WTC11 (cell line): ENCODE results near the gene NTRK3. TPM values are rescaled to one million over a fixed set of nuclear protein-coding genes. Genes with fewer than 3 reads are reported as not detected.

Experiments
- ATAC-seq: fragments of 200-7000 bp; cut with Tn5 transposase; 2 replicates; pipeline ENCODE4 v1.10.0; 2021; ENCODE audit warnings: mild to moderate bottlenecking, moderate library complexity
- CTCF ChIA-PET: fragments of 300-600 bp; sonication (Branson Sonifier 250); formaldehyde crosslinking; loops from one replicate; lab custom pipeline; 2021; ENCODE audit warnings: antibody characterized with exemption; lab: Charles Lee
- POLR2A ChIA-PET: fragments of 350-600 bp; sonication (Branson Sonifier 250); formaldehyde crosslinking; loops from one replicate; lab custom pipeline; 2021; ENCODE audit warnings: antibody characterized with exemption; lab: Charles Lee
- DNase-seq: peaks from one replicate; pipeline ENCODE4 v3.0.0; 2021; ENCODE audit warnings: low spot score
- H3K27ac Mint-ChIP-seq: 2 replicates; pipeline ENCODE4 v1.8.0; 2021; ENCODE audit warnings: mixed read lengths
- H3K27me3 Mint-ChIP-seq: 2 replicates; pipeline ENCODE4 v1.8.0; 2021; ENCODE audit warnings: low read depth, mild to moderate bottlenecking, moderate library complexity, mixed read lengths
- H3K36me3 Mint-ChIP-seq: 2 replicates; pipeline ENCODE4 v1.8.0; 2021; ENCODE audit warnings: mixed read lengths
- H3K4me1 Mint-ChIP-seq: 2 replicates; pipeline ENCODE4 v1.8.0; 2022; ENCODE audit warnings: mixed read lengths
- H3K4me3 Mint-ChIP-seq: 2 replicates; pipeline ENCODE4 v1.8.0; 2021; ENCODE audit warnings: mild to moderate bottlenecking, moderate library complexity, mixed read lengths
- H3K9me3 Mint-ChIP-seq: 2 replicates; pipeline ENCODE4 v1.8.0; 2021; ENCODE audit warnings: mixed read lengths
- ARID4B ChIP-seq: sonication (generic); formaldehyde crosslinking; IDR thresholded peaks from 2 replicates; pipeline ENCODE4 v1.8.0; 2023; ENCODE audit warnings: missing genetic modification reagents, mild to moderate bottlenecking, borderline replicate concordance
- EMX1 ChIP-seq: fragments of 250-450 bp; sonication (Bioruptor Pico); IDR thresholded peaks from 2 replicates; pipeline ENCODE4 v1.8.0; 2021; ENCODE audit warnings: mild to moderate bottlenecking
- FOXK1 ChIP-seq: sonication (generic); formaldehyde crosslinking; IDR thresholded peaks from 2 replicates; pipeline ENCODE4 v1.8.0; 2022; ENCODE audit warnings: mild to moderate bottlenecking, moderate library complexity, missing genetic modification reagents
- IRF1 ChIP-seq: sonication (generic); formaldehyde crosslinking; IDR thresholded peaks from 2 replicates; pipeline ENCODE4 v1.8.0; 2023; ENCODE audit warnings: missing genetic modification reagents
- PRRX2 ChIP-seq: fragments of 250-450 bp; sonication (Bioruptor Pico); IDR thresholded peaks from 2 replicates; pipeline ENCODE4 v1.8.0; 2021; ENCODE audit warnings: mild to moderate bottlenecking
- RELA ChIP-seq: sonication (generic); formaldehyde crosslinking; IDR thresholded peaks from 2 replicates; pipeline ENCODE4 v1.8.1; 2022; ENCODE audit warnings: missing genetic modification reagents, mild to moderate bottlenecking, borderline replicate concordance
- SMAD4 ChIP-seq: sonication (generic); formaldehyde crosslinking; IDR thresholded peaks from 2 replicates; pipeline ENCODE4 v1.8.0; 2022; ENCODE audit warnings: mild to moderate bottlenecking, missing genetic modification reagents
- TP53 ChIP-seq: sonication (generic); formaldehyde crosslinking; IDR thresholded peaks from 2 replicates; pipeline ENCODE4 v1.8.1; 2023; ENCODE audit warnings: mild to moderate bottlenecking, missing genetic modification reagents
- ZBTB21 ChIP-seq: sonication (generic); formaldehyde crosslinking; IDR thresholded peaks from 2 replicates; pipeline ENCODE4 v1.8.1; 2023; ENCODE audit warnings: mild to moderate bottlenecking, missing genetic modification reagents, borderline replicate concordance
- ZBTB43 ChIP-seq: sonication (generic); formaldehyde crosslinking; IDR thresholded peaks from 2 replicates; pipeline ENCODE4 v1.8.1; 2023; ENCODE audit warnings: mild to moderate bottlenecking, missing genetic modification reagents
- ZNF232 ChIP-seq: sonication (generic); formaldehyde crosslinking; IDR thresholded peaks from 2 replicates; pipeline ENCODE4 v1.8.0; 2022; ENCODE audit warnings: mild to moderate bottlenecking, missing genetic modification reagents
- ZNF263 ChIP-seq: sonication (generic); formaldehyde crosslinking; IDR thresholded peaks from 2 replicates; pipeline ENCODE4 v1.8.1; 2022; ENCODE audit warnings: low read depth, mild to moderate bottlenecking, moderate library complexity, missing genetic modification reagents
- ZNF281 ChIP-seq: sonication (generic); formaldehyde crosslinking; IDR thresholded peaks from 2 replicates; pipeline ENCODE4 v1.8.0; 2023; ENCODE audit warnings: mild to moderate bottlenecking, missing genetic modification reagents
- ZSCAN18 ChIP-seq: fragments of 250-450 bp; sonication (Bioruptor Pico); IDR thresholded peaks from 2 replicates; pipeline ENCODE4 v2.1.2; 2022; ENCODE audit warnings: mild to moderate bottlenecking, moderate library complexity
- total RNA-seq: library from RNA; stranded (reverse); gene quantifications from 3 replicates; pipeline ENCODE4 v1.2.3, GENCODE V29; 2021
- TF ChIP-seq, protein P1 (sequence below): sonication (generic); formaldehyde crosslinking; IDR thresholded peaks from 2 replicates; pipeline ENCODE4 v1.8.1; 2023; ENCODE audit warnings: mild to moderate bottlenecking, missing genetic modification reagents, moderate library complexity
- TF ChIP-seq, protein P2 (sequence below): sonication (generic); formaldehyde crosslinking; IDR thresholded peaks from 2 replicates; pipeline ENCODE4 v1.8.1; 2023; ENCODE audit warnings: mild to moderate bottlenecking, moderate library complexity, missing genetic modification reagents
- TF ChIP-seq, protein P3 (sequence below): sonication (generic); formaldehyde crosslinking; IDR thresholded peaks from 2 replicates; pipeline ENCODE4 v1.8.1; 2022; ENCODE audit warnings: mild to moderate bottlenecking, moderate library complexity, missing genetic modification reagents

Gene NTRK3
- total RNA-seq, 1 experiment from 2014 or later = 12.3 TPM

DNA sequence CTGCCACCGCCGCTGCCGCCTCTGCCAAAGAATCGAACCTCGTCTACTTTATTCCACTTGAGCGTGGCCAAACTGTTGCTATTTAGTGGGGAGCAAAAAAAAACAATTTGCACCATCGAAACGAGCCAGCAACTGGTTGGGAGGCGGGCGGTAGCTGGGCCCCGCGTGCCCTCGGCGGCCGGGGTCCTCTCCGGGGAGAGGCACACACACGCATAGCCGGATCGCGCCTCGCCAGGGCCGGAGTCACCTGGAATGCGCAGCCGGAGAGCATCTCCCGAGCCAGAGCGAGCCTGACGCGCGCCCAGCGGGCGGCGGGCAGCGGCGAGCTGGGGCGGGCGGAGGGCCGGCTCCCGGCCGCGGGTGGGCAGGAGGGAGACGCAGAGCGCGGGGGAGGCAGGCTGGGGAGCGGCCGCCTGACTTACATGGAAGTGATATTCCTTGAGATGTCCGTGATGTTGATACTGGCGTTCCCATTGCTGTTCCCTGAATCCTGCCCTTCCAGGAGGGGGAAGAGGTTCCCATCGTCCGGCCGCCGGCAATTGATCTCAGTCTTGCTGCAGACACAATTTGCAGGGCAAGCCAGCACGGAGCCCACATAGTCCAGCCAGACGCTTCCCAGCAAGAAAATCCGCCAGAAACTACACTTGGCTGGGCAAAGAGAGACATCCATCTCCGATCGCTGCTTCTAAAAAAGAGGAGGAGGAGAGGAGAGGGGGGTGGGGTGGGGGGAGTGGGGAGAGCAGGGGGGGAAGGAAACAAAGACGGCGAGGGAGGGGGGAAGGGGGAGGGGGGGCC, 858 bp downstream of the NTRK3 start (continued):
- TF ChIP-seq, protein P1, sequence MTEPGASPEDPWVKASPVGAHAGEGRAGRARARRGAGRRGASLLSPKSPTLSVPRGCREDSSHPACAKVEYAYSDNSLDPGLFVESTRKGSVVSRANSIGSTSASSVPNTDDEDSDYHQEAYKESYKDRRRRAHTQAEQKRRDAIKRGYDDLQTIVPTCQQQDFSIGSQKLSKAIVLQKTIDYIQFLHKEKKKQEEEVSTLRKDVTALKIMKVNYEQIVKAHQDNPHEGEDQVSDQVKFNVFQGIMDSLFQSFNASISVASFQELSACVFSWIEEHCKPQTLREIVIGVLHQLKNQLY (CRISPR knock-in tag) = no peak
- TF ChIP-seq EMX1 (CRISPR knock-in tag) (no peak), PRRX2 (no peak), ZSCAN18 (CRISPR knock-in tag) (no peak), TP53 (CRISPR knock-in tag) (no peak), ZNF263 (CRISPR knock-in tag) (no peak), ZNF281 (CRISPR knock-in tag) (no peak)
- TF ChIP-seq, protein P2, sequence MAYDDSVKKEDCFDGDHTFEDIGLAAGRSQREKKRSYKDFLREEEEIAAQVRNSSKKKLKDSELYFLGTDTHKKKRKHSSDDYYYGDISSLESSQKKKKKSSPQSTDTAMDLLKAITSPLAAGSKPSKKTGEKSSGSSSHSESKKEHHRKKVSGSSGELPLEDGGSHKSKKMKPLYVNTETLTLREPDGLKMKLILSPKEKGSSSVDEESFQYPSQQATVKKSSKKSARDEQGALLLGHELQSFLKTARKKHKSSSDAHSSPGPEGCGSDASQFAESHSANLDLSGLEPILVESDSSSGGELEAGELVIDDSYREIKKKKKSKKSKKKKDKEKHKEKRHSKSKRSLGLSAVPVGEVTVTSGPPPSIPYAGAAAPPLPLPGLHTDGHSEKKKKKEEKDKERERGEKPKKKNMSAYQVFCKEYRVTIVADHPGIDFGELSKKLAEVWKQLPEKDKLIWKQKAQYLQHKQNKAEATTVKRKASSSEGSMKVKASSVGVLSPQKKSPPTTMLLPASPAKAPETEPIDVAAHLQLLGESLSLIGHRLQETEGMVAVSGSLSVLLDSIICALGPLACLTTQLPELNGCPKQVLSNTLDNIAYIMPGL (CRISPR knock-in tag) = 0 out of 2 replicates have a peak, but pooled peaks have one; percentile 28

DNA sequence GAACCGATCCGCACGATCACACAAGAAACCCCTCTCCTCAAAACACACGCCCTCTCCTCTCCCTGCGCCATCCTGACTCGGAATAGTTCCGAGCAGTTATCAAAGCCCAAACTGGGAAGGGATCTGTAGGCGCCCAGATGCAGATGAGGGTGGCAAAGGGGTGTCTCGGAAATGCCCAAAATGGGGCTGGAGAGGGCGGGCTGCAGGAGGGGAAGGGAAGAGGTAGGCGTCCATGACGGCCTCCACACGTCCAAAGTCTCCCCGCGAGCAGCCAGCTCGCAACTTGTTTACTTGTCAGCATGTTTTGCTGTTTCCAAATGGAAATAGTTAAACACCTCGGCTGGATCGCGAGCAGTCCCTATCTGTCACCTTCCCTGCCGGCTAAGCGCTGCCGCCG, 1.5 kb downstream of the NTRK3 start:
- no peak overlapping the region for H3K27ac Mint-ChIP-seq
- TF ChIP-seq FOXK1 (CRISPR knock-in tag) (peak; percentile 16; the same call in 1 of the 2 replicates), SMAD4 (CRISPR knock-in tag) (no peak)
- H3K4me3 Mint-ChIP-seq = peak overlapping the region; percentile 78
- peaks cover 3% of the 10 kb centered on the region; the same call in 1 of the 2 replicates for H3K9me3 Mint-ChIP-seq
- DNase-seq (peak; percentile 19), ATAC-seq (no peak)
- POLR2A ChIA-PET = no interaction called here
- CTCF ChIA-PET = interaction anchor here (1.2 to 3.6 kb wide), 2 partner anchors 9 to 19 kb away, joined by 5 to 36 read pairs; no protein-coding TSS in a partner anchor
- H3K36me3 Mint-ChIP-seq = no peaks in the 10 kb centered on the region
- H3K27me3 Mint-ChIP-seq = peaks cover 58% of the 10 kb centered on the region
- H3K4me1 Mint-ChIP-seq = peaks cover 10% of the 10 kb centered on the region

GRCh38 chr15:88252441-88252840, 4.1 kb downstream of the NTRK3 start:
- ChIA-PET CTCF (interaction anchor here (0.9 to 1.4 kb wide), 2 partner anchors 79 to 197 kb away, joined by 3 to 4 read pairs; no protein-coding TSS in a partner anchor), POLR2A (no interaction called here)
- H3K36me3 Mint-ChIP-seq = no peaks in the 10 kb centered on the region
- no peak overlapping the region for H3K27ac Mint-ChIP-seq
- ATAC-seq = no peak
- peaks cover 12% of the 10 kb centered on the region for H3K4me1 Mint-ChIP-seq
- H3K4me3 Mint-ChIP-seq = no peak overlapping the region
- H3K9me3 Mint-ChIP-seq = no peaks in the 10 kb centered on the region
- no peak for DNase-seq
- peaks cover 43% of the 10 kb centered on the region for H3K27me3 Mint-ChIP-seq
- TF ChIP-seq, protein P3, sequence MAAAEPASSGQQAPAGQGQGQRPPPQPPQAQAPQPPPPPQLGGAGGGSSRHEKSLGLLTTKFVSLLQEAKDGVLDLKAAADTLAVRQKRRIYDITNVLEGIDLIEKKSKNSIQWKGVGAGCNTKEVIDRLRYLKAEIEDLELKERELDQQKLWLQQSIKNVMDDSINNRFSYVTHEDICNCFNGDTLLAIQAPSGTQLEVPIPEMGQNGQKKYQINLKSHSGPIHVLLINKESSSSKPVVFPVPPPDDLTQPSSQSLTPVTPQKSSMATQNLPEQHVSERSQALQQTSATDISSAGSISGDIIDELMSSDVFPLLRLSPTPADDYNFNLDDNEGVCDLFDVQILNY (CRISPR knock-in tag) = no peak
- no peak for TF ChIP-seq ZNF232 (CRISPR knock-in tag)
- no peak for TF ChIP-seq ARID4B (CRISPR knock-in tag)
- no peak for TF ChIP-seq ZBTB43 (CRISPR knock-in tag)
- TF ChIP-seq ZBTB21 = no peak
- no peak for TF ChIP-seq IRF1 (CRISPR knock-in tag)
- no peak for TF ChIP-seq RELA (CRISPR knock-in tag)
